ENCODE data around the gene ATP6V0A1. TPM values are rescaled to one million over a fixed set of nuclear protein-coding genes. Genes with fewer than 3 reads are reported as not detected.

ATP6V0A1 gene
- total and polyA plus RNA-seq, 2 donors (not counting 3 experiments of a cell fraction or from before 2014, with no cell fraction given) = 37.3 to 49.2 TPM

DNA sequence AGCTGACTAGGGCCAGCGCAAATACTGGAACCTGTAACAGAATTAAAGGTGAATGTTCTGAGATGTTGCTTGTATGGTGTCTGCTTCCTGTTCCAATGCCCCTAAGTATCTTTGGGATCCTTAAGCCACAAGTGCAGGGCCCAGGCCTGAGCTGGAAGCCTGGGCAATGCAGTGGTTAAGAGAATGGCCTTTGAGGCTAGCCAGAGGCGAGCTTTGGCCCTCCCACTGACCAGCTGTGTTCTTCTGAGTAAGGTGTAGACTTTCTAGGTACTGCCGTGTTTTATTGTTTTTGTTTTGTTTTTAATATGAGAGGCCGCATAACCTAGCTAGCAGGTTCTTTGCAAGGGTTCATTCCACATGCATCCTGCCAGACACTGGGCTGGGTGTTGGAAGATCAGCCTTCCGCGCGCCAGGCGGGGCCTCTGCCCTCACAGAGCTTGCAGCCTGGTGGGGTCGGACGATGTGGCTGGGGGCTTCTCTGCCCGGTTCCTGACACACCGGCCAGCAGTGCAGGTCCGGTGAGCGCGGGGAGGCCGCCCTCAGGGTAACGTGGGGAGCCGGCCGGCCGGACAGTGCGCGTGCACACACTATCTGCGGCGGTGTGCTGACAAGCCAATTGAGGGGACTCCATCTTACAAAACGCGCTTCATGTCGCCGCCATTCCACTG is 107.7 kb downstream of the ATP6V0A1 start:
- Histone ChIP-seq H3K27ac (ENCODE audit: insufficient read depth, low read depth, low read length) (no peak overlapping the region), H3K9me3 (replicated peaks; ENCODE audit: control insufficient read depth, insufficient read depth, low read length) (no peaks in the 10 kb centered on the region), H2AFZ (ENCODE audit: low read depth, low read length) (peak overlapping the region; percentile 76), H3K4me3 (replicated peaks in 1 of 3; ENCODE audit: insufficient read depth in 1 of 3, low read depth in 1 of 3, low read length in 3 of 3) (peak overlapping the region in 1 of 3 experiments; percentile 70), H3K27me3 (ENCODE audit: control insufficient read depth in 2 of 2, insufficient read depth in 2 of 2, low read length in 2 of 2) (no peaks in the 10 kb centered on the region), H4K20me1 (replicated peaks; ENCODE audit: control insufficient read depth, extremely low read depth, insufficient read depth, low read length) (no peaks in the 10 kb centered on the region), H3K36me3 (ENCODE audit: control insufficient read depth in 2 of 2, extremely low read depth in 1 of 2, insufficient read depth in 2 of 2, low read length in 2 of 2) (peaks cover 15 to 37% of the 10 kb centered on the region in 2 experiments), H3K4me1 (ENCODE audit: control insufficient read depth, extremely low read depth, insufficient read depth, low read length) (peaks cover 31% of the 10 kb centered on the region), H3K9ac (replicated peaks; ENCODE audit: extremely low read depth, insufficient read depth, low read length) (no peak overlapping the region), H3K79me2 (ENCODE audit: control insufficient read depth, insufficient read depth, low read length) (peaks cover 35% of the 10 kb centered on the region), H3K4me2 (ENCODE audit: insufficient read depth, low read length) (peak overlapping the region; percentile 30), H3K9me1 (replicated peaks; ENCODE audit: control insufficient read depth, extremely low read depth, insufficient read depth, low read length) (no peaks in the 10 kb centered on the region)
- dilution Hi-C loops (cut with MboI; ENCODE audit: extremely low pct_ligation_motif_present, low sequenced_read_pairs) = no loop called here
- intact Hi-C loops (cut with micrococcal nuclease) = no loop called here
- BruUV-seq (replicated peaks) = no TSS peak
- TF ChIP-seq MYC (IDR thresholded peaks at IDR 0.05; ENCODE audit: low read depth, low read length) (no peak), JUN (IDR thresholded peaks at IDR 0.05; ENCODE audit: borderline replicate concordance, insufficient read depth, insufficient read length, low read depth) (no peak), POLR2AphosphoS5 (IDR thresholded peaks at IDR 0.05; ENCODE audit: insufficient read depth, low read depth, low read length) (no peak), POLR2A (IDR thresholded peaks at IDR 0.05; ENCODE audit: low read depth, low read length) (no peak), EZH2 (IDR thresholded peaks at IDR 0.05; ENCODE audit: borderline replicate concordance, low read depth, low read length, severe bottlenecking) (no peak), FOS (IDR thresholded peaks at IDR 0.05; ENCODE audit: borderline replicate concordance, insufficient read depth, low read length) (no peak), GATA2 (IDR thresholded peaks at IDR 0.05; ENCODE audit: insufficient read depth, insufficient read length, low read depth, low read length) (no peak)
- TF ChIP-seq, protein P1, sequence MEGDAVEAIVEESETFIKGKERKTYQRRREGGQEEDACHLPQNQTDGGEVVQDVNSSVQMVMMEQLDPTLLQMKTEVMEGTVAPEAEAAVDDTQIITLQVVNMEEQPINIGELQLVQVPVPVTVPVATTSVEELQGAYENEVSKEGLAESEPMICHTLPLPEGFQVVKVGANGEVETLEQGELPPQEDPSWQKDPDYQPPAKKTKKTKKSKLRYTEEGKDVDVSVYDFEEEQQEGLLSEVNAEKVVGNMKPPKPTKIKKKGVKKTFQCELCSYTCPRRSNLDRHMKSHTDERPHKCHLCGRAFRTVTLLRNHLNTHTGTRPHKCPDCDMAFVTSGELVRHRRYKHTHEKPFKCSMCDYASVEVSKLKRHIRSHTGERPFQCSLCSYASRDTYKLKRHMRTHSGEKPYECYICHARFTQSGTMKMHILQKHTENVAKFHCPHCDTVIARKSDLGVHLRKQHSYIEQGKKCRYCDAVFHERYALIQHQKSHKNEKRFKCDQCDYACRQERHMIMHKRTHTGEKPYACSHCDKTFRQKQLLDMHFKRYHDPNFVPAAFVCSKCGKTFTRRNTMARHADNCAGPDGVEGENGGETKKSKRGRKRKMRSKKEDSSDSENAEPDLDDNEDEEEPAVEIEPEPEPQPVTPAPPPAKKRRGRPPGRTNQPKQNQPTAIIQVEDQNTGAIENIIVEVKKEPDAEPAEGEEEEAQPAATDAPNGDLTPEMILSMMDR (IDR thresholded peaks at IDR 0.05; ENCODE audit: extremely low read depth in 1 of 2, insufficient read depth in 1 of 2, low read depth in 1 of 2, low read length in 2 of 2) = no peak
- TF ChIP-seq, protein P2, sequence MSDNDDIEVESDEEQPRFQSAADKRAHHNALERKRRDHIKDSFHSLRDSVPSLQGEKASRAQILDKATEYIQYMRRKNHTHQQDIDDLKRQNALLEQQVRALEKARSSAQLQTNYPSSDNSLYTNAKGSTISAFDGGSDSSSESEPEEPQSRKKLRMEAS (IDR thresholded peaks at IDR 0.05; ENCODE audit: insufficient read depth, insufficient read length) = no peak
- DNase-seq (ENCODE audit: low read depth, low spot score) (no peak), FAIRE-seq (no peak)
- ChIA-PET POLR2A (no interaction called here), CTCF (interaction anchor here (5.4 kb wide), 1 partner anchor 11 kb away, joined by 38 read pairs; the partner anchor contains the start of gene PSMC3IP)

Data from endothelial cell of umbilical vein (primary cell).